GM18870 (cell line): ENCODE results near the gene CLEC16A.

Source experiments
- ATAC-seq: cut with Tn5 transposase; IDR thresholded peaks from one replicate; pipeline ENCODE4 v1.9.1; 2021; ENCODE audit warnings: moderate library complexity; ENCODE audit not compliant: unreplicated experiment

Gene CLEC16A

DNA sequence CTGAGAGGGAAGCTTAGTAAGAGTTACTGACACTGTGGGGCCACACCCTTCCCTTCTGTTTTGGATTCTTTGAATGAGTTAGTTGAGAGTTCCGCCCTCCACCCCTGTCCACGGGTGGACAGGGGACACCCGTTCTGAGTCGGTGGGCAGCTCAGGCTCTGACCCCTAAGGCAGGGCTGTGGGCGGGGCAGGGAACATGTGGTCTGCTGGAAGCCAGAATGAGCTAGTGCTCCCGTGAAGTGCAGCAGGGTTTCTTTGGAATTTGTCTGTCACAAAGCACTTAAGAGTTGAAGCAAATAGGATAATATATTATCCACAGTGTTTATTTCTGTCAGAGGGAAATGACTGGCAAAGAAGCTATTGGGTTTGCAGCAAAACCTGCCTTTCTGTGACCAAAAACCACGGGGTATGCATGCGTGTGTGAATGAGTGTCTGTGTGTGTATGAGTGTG, 90.1 kb downstream of the CLEC16A start:
- ATAC-seq, result no peak

DNA sequence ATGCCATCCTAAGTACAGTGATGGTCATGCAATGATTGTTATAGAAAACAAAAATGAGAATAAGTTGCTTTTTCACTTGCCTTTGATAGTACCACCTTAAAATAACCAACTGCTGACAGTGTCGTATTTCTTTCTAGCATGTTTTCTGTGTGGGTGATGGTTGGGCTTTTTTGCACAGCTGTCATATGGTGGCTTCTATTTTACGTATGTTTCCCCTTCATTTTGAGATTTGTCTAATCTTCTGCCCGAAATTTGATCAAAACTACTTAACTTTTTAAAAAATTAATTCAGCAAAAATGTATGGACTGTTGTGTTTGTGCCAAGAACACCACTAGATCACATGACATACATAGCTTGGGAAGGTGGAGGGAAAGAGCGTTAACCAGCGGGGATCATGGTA, 90.7 kb downstream of the CLEC16A start:
- ATAC-seq, result no peak

DNA sequence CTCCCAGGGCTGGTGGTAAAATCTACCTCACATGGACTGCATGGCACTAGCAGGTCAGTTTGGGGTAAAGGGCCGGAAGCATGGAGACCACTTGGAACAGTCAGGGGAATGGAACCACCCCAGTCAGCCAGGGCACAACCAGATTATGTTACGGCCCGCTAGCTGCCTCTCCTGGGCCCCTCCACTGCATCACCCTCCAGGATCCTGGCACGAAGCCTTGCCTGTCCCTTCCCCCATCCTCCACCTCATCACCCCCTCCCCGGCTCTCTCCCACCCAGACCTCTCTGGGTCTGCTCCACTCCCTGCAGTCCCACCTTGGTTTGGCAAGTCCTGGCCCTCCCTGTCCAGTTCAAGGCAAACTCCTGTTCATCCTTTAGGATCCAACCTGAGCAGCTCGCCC, 91.7 kb downstream of the CLEC16A start:
- no peak for ATAC-seq

DNA sequence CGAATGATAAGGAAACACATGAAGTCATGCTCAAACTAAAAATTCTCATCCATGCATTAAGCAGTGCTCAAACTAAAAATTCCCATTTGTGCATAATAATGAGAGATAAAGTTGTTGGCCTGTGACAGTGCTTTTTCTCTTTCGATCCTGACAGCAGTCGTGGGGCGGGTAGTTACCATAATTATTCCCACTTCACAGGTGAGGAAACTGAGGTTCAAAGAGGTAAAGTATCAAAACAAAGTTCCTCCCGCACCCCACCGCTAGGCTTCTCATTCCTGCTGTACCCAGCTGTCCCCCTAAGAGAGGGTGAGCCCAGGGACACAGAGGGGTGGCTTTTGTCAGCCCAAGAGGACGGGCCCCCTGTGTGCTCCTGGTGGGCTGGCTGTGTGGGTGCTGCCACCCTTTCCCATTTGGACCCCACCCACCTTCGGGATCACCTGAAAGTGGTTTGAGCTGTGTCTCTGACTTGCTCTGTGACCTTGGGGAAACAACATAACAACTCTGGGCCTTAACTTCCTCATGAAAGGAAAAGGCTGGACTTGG, 92.6 kb downstream of the CLEC16A start:
- ATAC-seq, result no peak

- no peak for ATAC-seq
Observed at GRCh38 chr16:11038305-11038704, 93.9 kb downstream of the CLEC16A start.

- no peak for ATAC-seq
Observed at GRCh38 chr16:11038777-11039176, 94.4 kb downstream of the CLEC16A start.

GRCh38 chr16:11039726-11040125, 95.4 kb downstream of the CLEC16A start:
- ATAC-seq, result no peak

GRCh38 chr16:11042191-11042590, 97.8 kb downstream of the CLEC16A start:
- no peak for ATAC-seq

DNA sequence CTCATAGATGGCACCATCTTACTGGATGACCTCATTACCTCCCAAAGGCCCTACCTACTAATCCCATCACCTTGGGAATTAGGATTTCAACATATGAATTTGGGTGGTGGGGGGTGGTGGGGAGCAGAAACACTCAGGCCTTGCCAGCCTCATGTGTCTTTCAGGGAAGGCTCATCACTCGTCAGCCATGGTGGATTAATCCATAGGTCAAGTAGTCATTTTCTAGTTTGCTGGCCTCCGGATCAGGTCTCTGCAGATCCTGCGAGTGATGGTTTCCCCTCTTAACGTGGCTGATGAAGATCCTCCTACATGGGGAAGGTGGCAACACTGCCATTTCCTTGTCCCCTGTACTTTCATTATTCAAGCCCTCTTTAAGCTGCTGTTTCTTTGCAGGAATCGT, 101.1 kb downstream of the CLEC16A start:
- ATAC-seq, result no peak

DNA sequence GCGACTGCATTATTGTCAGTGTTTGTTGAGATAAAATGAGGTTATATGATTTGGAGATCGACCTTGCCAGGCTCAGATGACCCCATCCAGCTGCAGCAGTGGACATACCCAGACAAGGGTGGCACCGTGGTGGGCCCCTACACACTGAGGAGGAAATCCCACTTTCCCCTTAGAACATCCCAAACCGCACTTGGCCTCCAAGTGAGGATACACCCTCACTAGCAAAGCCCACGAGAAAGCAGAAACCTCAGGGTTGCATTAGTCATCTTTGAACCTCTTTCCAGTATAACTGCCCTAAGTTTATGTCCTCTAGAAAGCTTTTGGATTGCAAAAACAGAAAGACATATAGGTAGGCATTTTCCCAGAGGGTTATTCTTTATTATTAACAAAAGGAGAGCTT, 101.5 kb downstream of the CLEC16A start:
- ATAC-seq, result no peak

DNA sequence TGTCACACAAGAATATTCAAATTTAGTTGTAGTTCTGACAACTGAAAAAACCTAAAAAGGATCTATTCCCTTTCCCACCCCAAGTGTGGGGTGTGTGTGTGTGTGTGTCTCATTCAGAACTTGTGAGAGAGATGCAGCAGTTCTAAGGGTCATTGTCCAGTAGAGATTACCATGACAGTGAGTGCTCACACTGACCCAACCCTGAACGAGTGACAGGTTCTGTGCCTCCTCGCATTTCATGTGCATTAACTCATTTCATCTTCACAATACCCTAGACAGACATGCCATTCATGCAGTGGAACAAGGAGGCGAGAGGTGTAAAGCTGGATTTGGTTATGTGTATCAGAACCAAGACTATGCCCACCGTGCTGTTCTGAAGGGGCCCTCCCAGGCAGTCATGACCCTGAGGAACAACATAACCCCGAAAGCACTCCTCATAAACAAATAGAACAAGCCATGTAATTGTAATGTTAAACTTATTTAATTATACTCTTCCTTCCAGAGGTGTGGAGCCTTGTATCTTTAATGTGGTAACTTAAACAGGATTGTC, 102.1 kb downstream of the CLEC16A start:
- no peak for ATAC-seq

GRCh38 chr16:11047057-11047456, 102.7 kb downstream of the CLEC16A start:
- ATAC-seq, result no peak

DNA sequence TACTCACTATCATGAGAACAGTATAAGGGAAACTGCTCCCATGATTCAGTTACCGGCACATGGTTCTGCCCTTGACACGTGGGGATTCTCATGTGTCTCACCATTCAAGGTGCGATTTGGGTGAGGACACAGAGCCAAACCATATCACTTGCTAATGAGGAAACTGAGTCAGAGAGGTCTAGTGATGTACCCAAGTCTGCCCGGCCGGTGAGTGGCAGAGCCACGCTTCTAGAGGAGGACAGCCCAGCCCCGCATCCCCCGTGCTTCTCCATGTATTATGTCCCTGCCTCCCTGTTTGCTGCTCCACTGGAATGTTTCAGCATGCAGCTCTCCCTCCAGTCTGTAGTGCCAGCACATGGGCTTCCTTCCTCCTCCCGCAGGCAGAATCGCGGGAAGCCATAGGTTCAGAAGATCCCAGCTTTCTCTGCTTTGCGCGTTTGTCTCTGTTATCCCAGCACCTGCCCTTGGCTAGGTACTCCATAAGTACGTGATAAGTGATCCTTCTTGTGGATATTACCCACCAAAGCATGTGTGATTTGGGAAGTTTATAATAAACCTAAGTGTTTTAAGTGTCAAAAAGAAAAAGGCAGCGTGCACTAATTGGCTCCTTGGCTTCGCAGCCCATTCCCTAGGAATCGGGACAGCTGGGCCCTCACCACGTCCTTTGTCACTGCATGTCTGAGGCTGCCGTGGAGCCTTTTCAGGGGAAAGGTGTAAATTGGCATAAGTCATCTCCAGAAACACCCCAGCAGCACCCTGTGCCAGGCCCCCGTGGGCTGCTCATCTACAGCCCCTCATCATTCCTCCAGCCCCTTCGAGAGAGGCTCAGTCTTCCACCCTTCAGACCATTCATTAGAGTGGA, 103.8 kb downstream of the CLEC16A start:
- no peak for ATAC-seq

DNA sequence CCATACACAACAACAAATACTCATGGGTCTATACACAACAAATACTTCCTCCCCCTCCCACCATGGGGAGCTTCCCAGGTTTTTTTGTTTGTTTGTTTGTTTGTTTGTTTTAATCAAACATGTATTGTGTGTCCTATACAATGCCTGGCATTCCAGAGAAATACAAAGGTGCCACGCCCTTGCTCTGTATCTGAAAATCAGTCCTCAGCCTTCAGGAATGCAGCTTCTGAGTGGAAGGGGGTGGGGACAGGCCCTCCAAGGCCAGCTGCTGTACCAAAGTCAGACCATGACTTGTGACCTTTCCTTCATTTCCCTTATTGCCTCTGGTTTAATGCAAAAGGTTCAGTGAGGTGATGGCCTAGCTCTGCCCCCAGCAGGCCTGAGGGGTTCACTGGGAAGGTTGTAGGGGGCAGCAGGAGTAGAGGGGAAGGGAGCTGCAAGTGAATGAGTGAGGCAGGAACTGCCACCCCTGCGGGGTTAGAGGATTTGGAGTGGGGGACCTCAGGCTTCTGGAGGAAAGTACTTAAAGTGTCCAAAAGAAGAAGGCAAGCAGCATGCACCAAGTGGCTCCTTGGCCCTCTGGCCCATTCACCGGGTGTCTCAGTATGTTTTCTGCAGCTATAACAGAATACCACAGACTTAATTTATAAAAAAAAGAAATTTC, 105.2 kb downstream of the CLEC16A start:
- ATAC-seq, result no peak

DNA sequence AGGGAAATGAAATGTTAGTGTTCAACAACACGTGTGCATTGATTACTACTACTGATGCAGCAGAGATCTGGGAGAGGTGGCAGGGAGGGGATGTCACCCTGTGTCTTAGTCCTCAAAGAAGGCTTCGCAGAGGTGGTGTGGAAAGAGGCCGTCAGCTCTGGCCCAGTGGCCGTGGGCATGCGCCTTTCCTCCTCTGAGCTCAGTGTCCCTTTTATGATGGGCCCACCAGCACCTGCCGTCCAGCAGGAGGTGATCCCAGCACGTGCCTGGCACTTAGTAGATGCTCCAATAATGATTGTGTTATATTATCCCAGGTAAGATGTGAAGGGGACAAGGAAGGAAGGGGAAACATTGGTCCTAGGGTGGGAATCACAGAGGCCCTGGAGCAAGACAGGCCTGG, 106.2 kb downstream of the CLEC16A start:
- no peak for ATAC-seq

DNA sequence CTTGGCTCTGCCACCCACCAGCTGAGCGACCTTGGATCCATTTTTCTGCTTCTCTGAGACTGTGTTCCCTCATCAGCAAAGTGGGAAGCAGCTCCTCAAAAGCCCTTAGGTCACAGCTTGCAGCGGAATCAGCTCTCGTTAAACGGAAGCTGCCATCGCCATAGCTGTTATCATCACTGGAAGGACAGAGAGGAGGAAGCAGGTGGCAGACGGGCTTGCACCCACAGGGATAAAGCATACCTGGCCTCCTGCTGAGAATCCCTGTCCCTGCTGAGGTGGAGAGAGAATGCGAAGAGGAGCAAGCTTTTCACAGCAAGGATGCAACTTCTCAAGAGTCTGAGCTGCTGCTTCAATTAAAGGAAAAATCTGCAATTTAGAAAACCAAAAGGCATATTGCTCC, 106.6 kb downstream of the CLEC16A start:
- ATAC-seq, result no peak

DNA sequence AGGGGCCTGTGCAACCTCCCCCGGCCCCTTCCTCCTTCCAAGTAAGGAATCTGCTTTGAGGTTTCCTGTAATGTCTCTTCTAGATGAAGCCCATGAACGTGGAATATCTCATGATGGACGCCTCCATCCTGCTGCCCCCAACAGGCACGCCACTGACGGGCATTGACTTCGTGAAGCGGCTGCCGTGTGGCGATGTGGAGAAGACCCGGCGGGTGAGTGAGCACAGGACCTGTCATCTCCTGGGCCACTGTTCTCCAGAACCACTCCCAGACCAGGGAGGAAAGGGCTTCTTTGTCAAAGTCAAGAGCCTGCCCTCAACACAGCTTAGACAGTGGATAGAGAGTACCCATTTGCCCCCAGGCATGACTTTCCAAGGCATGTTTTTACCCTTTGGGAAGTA, 107.1 kb downstream of the CLEC16A start:
- no peak for ATAC-seq

DNA sequence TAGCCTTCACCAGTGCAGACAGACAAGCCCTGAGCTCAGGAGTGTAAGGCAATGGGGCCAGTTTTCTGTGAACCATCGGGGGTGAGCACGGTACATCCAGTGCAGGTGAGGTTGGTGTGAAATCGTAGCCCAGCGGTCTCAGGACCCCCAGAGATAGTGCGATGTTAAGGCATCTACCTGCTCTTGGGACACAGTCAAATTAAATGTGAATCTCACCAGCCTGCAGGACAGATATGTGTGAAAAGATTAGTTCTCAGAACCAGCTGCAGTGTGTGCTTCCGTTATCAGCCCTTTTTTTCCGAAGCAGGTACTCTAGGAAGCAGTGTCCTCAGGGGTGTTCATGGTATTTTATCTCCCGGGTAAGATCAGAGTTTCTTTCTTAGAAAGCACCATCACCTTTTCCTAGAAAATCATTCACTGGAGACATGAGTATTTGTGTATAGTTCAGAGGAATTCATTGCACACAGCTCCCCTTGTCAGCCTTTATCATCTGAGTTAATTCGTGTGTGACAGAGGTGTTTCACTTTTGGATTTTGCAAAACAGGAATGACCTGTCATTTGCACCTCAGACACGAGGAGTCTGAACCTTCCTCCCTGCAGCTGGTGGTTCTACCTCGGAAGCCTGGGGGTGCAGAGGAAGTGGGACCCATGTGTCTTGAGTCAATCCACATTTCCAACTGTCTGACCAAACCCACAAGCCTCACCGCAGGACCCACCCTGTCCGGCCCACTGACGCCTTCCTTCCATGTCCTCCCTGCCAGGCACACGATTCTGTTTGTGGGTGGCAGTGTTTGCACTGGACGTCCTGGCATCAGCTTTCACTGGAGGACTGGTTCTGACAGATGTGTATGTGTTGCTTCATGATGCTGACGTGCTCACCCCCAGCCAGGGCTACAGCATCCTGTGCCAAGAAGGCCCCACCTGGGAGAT, 107.8 kb downstream of the CLEC16A start:
- ATAC-seq, result peak; percentile 65

- no peak for ATAC-seq
Observed at GRCh38 chr16:11053916-11054460, 109.6 kb downstream of the CLEC16A start.
